CD8-positive, alpha-beta memory T cell (primary cell): ENCODE measurements around the gene MACROH2A2. TPM values are rescaled to one million over a fixed set of nuclear protein-coding genes. Genes with fewer than 3 reads are reported as not detected.

Source experiments
- CTCF ChIA-PET: fragments of 350-600 bp; sonication (Branson Sonifier 250); formaldehyde crosslinking; loops from one replicate; lab custom pipeline; 2021; ENCODE audit warnings: antibody characterized with exemption; lab: Charles Lee
- POLR2A ChIA-PET: fragments of 350-600 bp; sonication (Branson Sonifier 250); formaldehyde crosslinking; loops from one replicate; lab custom pipeline; 2021; ENCODE audit warnings: antibody characterized with exemption; lab: Charles Lee
- DNase-seq, 5 donors: peaks; one replicate each; pipeline versions ENCODE4 v3.0.0 to v3.0.0-alpha.2; 2020 to 2022; ENCODE audit warnings: mixed read lengths in 1 of 5
- H3K27ac ChIP-seq: one replicate; pipeline ENCODE4 v1.7.0; 2013; ENCODE audit warnings: low read depth, mild to moderate bottlenecking, low read length, moderate library complexity
- H3K27me3 ChIP-seq: 2 replicates; pipeline ENCODE4 v1.7.0; 2013; ENCODE audit warnings: low read length, mild to moderate bottlenecking; ENCODE audit not compliant: insufficient read depth, poor library complexity, severe bottlenecking
- H3K36me3 ChIP-seq: 2 replicates; pipeline ENCODE4 v1.7.0; 2013; ENCODE audit warnings: mild to moderate bottlenecking, low read length, moderate library complexity; ENCODE audit not compliant: insufficient read depth
- H3K4me1 ChIP-seq: 2 replicates; pipeline ENCODE4 v1.7.0; 2013; ENCODE audit warnings: mild to moderate bottlenecking, low read length, moderate library complexity; ENCODE audit not compliant: insufficient read depth
- H3K4me3 ChIP-seq: 2 replicates; pipeline ENCODE4 v1.7.0; 2013; ENCODE audit warnings: mild to moderate bottlenecking, low read length
- H3K9me3 ChIP-seq: 2 replicates; pipeline ENCODE4 v1.7.0; 2013; ENCODE audit warnings: mild to moderate bottlenecking, low read length
- H3K27ac Mint-ChIP-seq, 8 donors: one replicate each; pipeline ENCODE4 v1.8.0; 2020 to 2021; ENCODE audit warnings: mixed read lengths in 8 of 8, mild to moderate bottlenecking in 6 of 8, inconsistent platforms in 3 of 8, moderate library complexity in 3 of 8
- H3K27me3 Mint-ChIP-seq, 2 donors: one replicate each; pipeline ENCODE4 v1.8.0; 2020 to 2021; ENCODE audit warnings: mixed read lengths in 2 of 2, mild to moderate bottlenecking in 1 of 2, moderate library complexity in 1 of 2
- H3K36me3 Mint-ChIP-seq, 3 donors: one replicate each; pipeline ENCODE4 v1.8.0; 2020 to 2021; ENCODE audit warnings: mixed read lengths in 3 of 3, inconsistent platforms in 1 of 3, mild to moderate bottlenecking in 1 of 3
- H3K4me1 Mint-ChIP-seq, 3 donors: one replicate each; pipeline ENCODE4 v1.8.0; 2020 to 2021; ENCODE audit warnings: mixed read lengths in 3 of 3, inconsistent platforms in 1 of 3, mild to moderate bottlenecking in 1 of 3
- H3K4me3 Mint-ChIP-seq, 7 donors: one replicate each; pipeline ENCODE4 v1.8.0; 2020 to 2021; ENCODE audit warnings: mixed read lengths in 7 of 7, mild to moderate bottlenecking in 6 of 7, moderate library complexity in 4 of 7, inconsistent platforms in 2 of 7
- H3K9me3 Mint-ChIP-seq, 5 donors: one replicate each; pipeline ENCODE4 v1.8.0; 2020 to 2022; ENCODE audit warnings: mixed read lengths in 5 of 5, mild to moderate bottlenecking in 3 of 5, moderate library complexity in 2 of 5, inconsistent platforms in 1 of 5
- polyA plus RNA-seq: library from polyadenylated mRNA; unstranded; fragments of 300-500 nt; fragmentation: Illumina TruSeq; gene quantifications from one replicate; pipeline ENCODE4 v1.2.3, GENCODE V29; 2021
- total RNA-seq, 2 experiments: library from RNA; stranded (reverse); gene quantifications; one replicate each; pipeline ENCODE4 v1.2.3, GENCODE V29; 2021

Gene MACROH2A2
- total RNA-seq = 1 to 10 TPM; 2.9 to 3.4 TPM
- polyA plus RNA-seq = 4.3 TPM

GRCh38 chr10:70052462-70053217 is at the start of gene MACROH2A2:
Gene MACROH2A2 (plus strand): TSS chr10:70052846. CDS start chr10:70075659, 22,813 bp downstream.
- Histone ChIP-seq H3K27ac (no peak within 1 kb of the TSS), H3K36me3 (no peaks in the 10 kb centered on the region), H3K4me3 (no peak within 1 kb of the TSS), H3K9me3 (no peaks in the 10 kb centered on the region), H3K4me1 (no peaks in the 10 kb centered on the region), H3K27me3 (peaks cover 24% of the 10 kb centered on the region)
- CTCF ChIA-PET = no interaction called here
- no peaks in the 10 kb centered on the region for H3K9me3 Mint-ChIP-seq
- no peaks in the 10 kb centered on the region for H3K36me3 Mint-ChIP-seq
- DNase-seq = no peak
- H3K4me3 Mint-ChIP-seq = peak within 1 kb of the TSS; percentile 66 to 89 (median 77)
- H3K27ac Mint-ChIP-seq = peak within 1 kb of the TSS in 1 of 8 donors; percentile 73
- H3K4me1 Mint-ChIP-seq = peaks cover 8 to 15% (median 13%) of the 10 kb centered on the region in 3 donors
- H3K27me3 Mint-ChIP-seq = peaks cover 32 to 62% of the 10 kb centered on the region in 2 donors
- POLR2A ChIA-PET = no interaction called here

DNA sequence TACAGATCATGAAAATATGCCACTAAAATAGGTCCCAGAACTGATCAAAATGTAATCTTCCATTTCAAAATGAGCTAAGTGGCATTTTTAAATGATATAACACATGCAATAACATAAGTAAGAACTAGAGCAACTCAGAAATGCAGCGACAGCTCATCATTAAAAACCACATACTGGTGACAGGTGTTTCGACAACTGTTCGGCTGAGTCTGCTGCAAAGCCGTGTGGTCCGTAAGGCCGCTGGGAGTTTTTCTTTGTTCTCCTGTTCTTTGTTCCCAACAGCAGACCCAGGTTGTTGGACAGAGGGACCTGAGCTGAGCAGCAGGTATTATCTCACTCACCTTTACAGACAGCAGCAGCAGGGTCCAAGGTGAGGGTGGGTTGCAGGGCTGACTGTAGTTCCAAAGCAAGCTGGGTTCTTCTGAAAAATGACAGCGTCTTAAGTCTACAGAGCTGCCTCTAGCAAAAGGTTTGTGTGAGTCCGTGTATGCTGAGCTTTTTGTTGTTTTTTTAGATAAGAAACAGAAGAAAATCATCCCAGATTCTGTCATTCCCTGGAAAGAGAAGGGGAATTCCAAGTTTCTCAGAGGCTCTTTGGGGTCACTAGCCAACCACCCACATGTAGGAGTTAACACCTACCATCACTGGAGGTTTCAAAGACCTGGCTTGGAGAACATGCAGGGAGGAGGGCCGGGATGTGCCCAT is 45.4 kb upstream of the MACROH2A2 start:
- H3K4me1 Mint-ChIP-seq = no peaks in the 10 kb centered on the region
- no peak overlapping the region for H3K27ac ChIP-seq
- no peaks in the 10 kb centered on the region for H3K9me3 ChIP-seq
- H3K27ac Mint-ChIP-seq = no peak overlapping the region
- no peak for DNase-seq
- H3K27me3 ChIP-seq = no peaks in the 10 kb centered on the region
- ChIA-PET CTCF (no interaction called here), POLR2A (no interaction called here)
- peaks cover 0 to 6% (median 2%) of the 10 kb centered on the region in 3 donors for H3K36me3 Mint-ChIP-seq
- H3K4me3 Mint-ChIP-seq = no peak overlapping the region
- no peak overlapping the region for H3K4me3 ChIP-seq
- H3K4me1 ChIP-seq = no peaks in the 10 kb centered on the region
- peaks cover 0 to 12% (median 7%) of the 10 kb centered on the region in 5 donors for H3K9me3 Mint-ChIP-seq
- H3K27me3 Mint-ChIP-seq = peaks cover 36 to 80% of the 10 kb centered on the region in 2 donors
- no peaks in the 10 kb centered on the region for H3K36me3 ChIP-seq

GRCh38 chr10:70031215-70031614 is 21.4 kb upstream of the MACROH2A2 start:
- no peaks in the 10 kb centered on the region for H3K4me1 ChIP-seq
- Mint-ChIP-seq H3K4me1 (no peaks in the 10 kb centered on the region), H3K27ac (no peak overlapping the region), H3K27me3 (peaks cover 16 to 34% of the 10 kb centered on the region in 2 donors), H3K36me3 (peaks cover 0 to 5% (median 5%) of the 10 kb centered on the region in 3 donors), H3K4me3 (no peak overlapping the region), H3K9me3 (peaks cover 14 to 27% (median 20%) of the 10 kb centered on the region in 5 donors)
- POLR2A ChIA-PET = no interaction called here
- DNase-seq = no peak
- H3K36me3 ChIP-seq = no peaks in the 10 kb centered on the region
- no peaks in the 10 kb centered on the region for H3K27me3 ChIP-seq
- no peak overlapping the region for H3K4me3 ChIP-seq
- CTCF ChIA-PET = no interaction called here
- no peaks in the 10 kb centered on the region for H3K9me3 ChIP-seq
- no peak overlapping the region for H3K27ac ChIP-seq

- Histone ChIP-seq H3K4me3 (no peak overlapping the region), H3K9me3 (no peaks in the 10 kb centered on the region), H3K27ac (no peak overlapping the region), H3K36me3 (no peaks in the 10 kb centered on the region), H3K4me1 (no peaks in the 10 kb centered on the region), H3K27me3 (no peaks in the 10 kb centered on the region)
- ChIA-PET POLR2A (no interaction called here), CTCF (no interaction called here)
- H3K4me3 Mint-ChIP-seq = no peak overlapping the region
- H3K36me3 Mint-ChIP-seq = peaks cover 0 to 5% (median 5%) of the 10 kb centered on the region in 3 donors
- H3K27me3 Mint-ChIP-seq = peaks cover 16 to 33% of the 10 kb centered on the region in 2 donors
- peaks cover 14 to 27% (median 19%) of the 10 kb centered on the region in 5 donors for H3K9me3 Mint-ChIP-seq
- H3K27ac Mint-ChIP-seq = no peak overlapping the region
- DNase-seq = no peak
- H3K4me1 Mint-ChIP-seq = no peaks in the 10 kb centered on the region
Observed at GRCh38 chr10:70032667-70033289, 19.9 kb upstream of the MACROH2A2 start.

DNA sequence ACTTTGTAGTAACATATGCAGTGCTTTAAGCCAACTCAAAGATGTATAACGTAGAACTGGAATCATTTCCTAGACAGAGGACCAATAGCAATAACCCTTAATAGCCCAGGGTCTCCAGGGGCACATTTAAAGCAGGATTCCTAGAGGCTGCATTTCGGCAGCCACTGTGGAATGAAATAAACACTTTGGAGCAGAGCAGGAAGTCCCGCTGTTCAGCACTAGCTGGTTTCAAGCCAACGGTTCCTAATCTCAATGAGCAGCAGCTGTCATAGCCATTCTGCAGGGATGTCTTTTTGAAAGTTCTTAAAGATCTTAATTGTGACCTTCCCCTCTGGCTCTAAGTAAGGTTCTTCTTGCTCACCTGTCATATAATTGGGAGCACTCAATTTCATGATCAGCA is 18.4 kb upstream of the MACROH2A2 start:
- no peaks in the 10 kb centered on the region for H3K4me1 Mint-ChIP-seq
- H3K9me3 ChIP-seq = no peaks in the 10 kb centered on the region
- POLR2A ChIA-PET = no interaction called here

DNA sequence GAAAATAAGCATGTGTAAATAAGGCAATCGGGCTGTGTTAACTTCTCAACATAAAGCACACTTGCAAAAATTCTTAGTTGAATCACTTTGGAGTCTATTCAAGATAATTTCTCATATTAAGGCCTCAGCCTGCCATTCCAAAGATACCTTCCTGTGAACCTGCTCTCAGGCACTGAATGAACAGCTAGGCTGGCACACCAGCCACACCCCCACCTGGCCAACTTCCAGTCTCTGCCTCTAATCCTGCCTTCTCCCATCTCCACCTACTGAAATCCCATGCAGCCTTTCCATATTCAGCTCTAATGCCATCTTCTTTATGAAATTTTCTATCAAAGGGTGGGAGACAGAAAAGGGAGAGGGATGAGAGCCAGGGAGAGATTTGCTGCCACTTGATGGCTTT is 17.1 kb upstream of the MACROH2A2 start:
- POLR2A ChIA-PET = no interaction called here
- H3K27ac Mint-ChIP-seq = no peak overlapping the region
- peaks cover 0 to 13% (median 2%) of the 10 kb centered on the region in 3 donors for H3K36me3 Mint-ChIP-seq
- H3K4me3 Mint-ChIP-seq = no peak overlapping the region
- Histone ChIP-seq H3K4me1 (no peaks in the 10 kb centered on the region), H3K4me3 (no peak overlapping the region), H3K36me3 (no peaks in the 10 kb centered on the region), H3K27me3 (no peaks in the 10 kb centered on the region), H3K9me3 (no peaks in the 10 kb centered on the region), H3K27ac (no peak overlapping the region)
- peaks cover 11 to 26% (median 19%) of the 10 kb centered on the region in 5 donors for H3K9me3 Mint-ChIP-seq
- CTCF ChIA-PET = no interaction called here
- peaks cover 14 to 28% of the 10 kb centered on the region in 2 donors for H3K27me3 Mint-ChIP-seq
- H3K4me1 Mint-ChIP-seq = no peaks in the 10 kb centered on the region
- DNase-seq = no peak

More for the DNA sequence above, 18.4 kb upstream of the MACROH2A2 start:
- Mint-ChIP-seq H3K36me3 (peaks cover 0 to 11% (median 5%) of the 10 kb centered on the region in 3 donors), H3K27ac (no peak overlapping the region), H3K27me3 (peaks cover 12 to 29% of the 10 kb centered on the region in 2 donors), H3K9me3 (peaks cover 18 to 28% (median 23%) of the 10 kb centered on the region in 5 donors), H3K4me3 (no peak overlapping the region)
- CTCF ChIA-PET = no interaction called here
- DNase-seq = no peak
- Histone ChIP-seq H3K4me3 (no peak overlapping the region), H3K27me3 (no peaks in the 10 kb centered on the region), H3K27ac (no peak overlapping the region), H3K4me1 (no peaks in the 10 kb centered on the region), H3K36me3 (no peaks in the 10 kb centered on the region)

DNA sequence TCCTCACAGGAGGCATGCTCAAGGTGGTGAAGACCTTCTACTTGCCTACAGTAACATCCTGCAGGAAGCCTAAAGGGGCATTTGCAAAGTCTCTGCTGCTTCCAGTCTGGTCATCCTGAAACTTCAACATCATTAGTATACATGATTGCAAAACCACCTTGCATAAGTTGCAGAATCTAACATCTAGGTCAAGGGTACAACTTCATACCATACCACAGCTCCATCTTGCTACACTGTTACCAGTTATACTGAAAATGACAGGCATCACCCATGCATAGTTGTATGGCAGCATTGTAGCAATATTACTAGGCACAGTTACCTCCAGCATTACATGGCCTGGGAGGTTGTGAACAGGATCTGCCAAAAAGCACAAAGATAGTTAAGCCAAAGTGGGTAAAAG is 13.7 kb upstream of the MACROH2A2 start:
- Mint-ChIP-seq H3K4me1 (no peaks in the 10 kb centered on the region), H3K4me3 (no peak overlapping the region), H3K9me3 (peaks cover 17 to 34% (median 22%) of the 10 kb centered on the region in 5 donors), H3K27ac (no peak overlapping the region), H3K27me3 (peaks cover 18 to 30% of the 10 kb centered on the region in 2 donors), H3K36me3 (peaks cover 0 to 20% (median 0%) of the 10 kb centered on the region in 3 donors)
- no peak for DNase-seq
- Histone ChIP-seq H3K4me3 (no peak overlapping the region), H3K36me3 (no peaks in the 10 kb centered on the region), H3K9me3 (no peaks in the 10 kb centered on the region), H3K27ac (no peak overlapping the region), H3K4me1 (no peaks in the 10 kb centered on the region), H3K27me3 (no peaks in the 10 kb centered on the region)
- ChIA-PET POLR2A (no interaction called here), CTCF (interaction anchor here (0.8 kb wide), 1 partner anchor 108 kb away, joined by 3 read pairs; the partner anchor contains the start of gene TYSND1)
